GM12878 (cell line): ENCODE measurements around the gene KLF11. TPM values are rescaled to one million over a fixed set of nuclear protein-coding genes. Genes with fewer than 3 reads are reported as not detected.
"Not testable (repeated sequence)": the region's sequence is repeated elsewhere in the genome, so short reads cannot be mapped to it uniquely, and the experiment has no call there.

Experiments
- ATAC-seq: fragments of 200-7000 bp; cut with Tn5 transposase; 3 replicates; pipeline ENCODE4 v1.9.1; 2020; ENCODE audit warnings: mild to moderate bottlenecking, moderate library complexity
- BruUV-seq: library from RNA; stranded (reverse); fragments of 400-500 nt; replicated peaks from 2 replicates; lab custom pipeline; 2021; lab: Mats Ljungman, UMichigan
- CTCF ChIA-PET: fragments of 300-600 bp; sonication (Branson Sonifier 250); formaldehyde crosslinking; extraction: SDS; loops from one replicate; lab custom pipeline; 2021; ENCODE audit warnings: inconsistent platforms; lab: Yijun Ruan, JAX
- POLR2A ChIA-PET: fragments of 350-600 bp; formaldehyde crosslinking; extraction: SDS; loops from one replicate; lab custom pipeline; 2021; ENCODE audit warnings: inconsistent platforms; lab: Charles Lee
- RAD21 ChIA-PET: fragments of 300-600 bp; sonication (Branson Sonifier 250); formaldehyde crosslinking; loops from one replicate; lab custom pipeline; 2023; ENCODE audit warnings: antibody characterized with exemption; ENCODE audit not compliant: unreplicated experiment; lab: Charles Lee
- SMC1A ChIA-PET: fragments of 300-600 bp; sonication (Branson Sonifier 250); formaldehyde crosslinking; loops from one replicate; lab custom pipeline; 2023; ENCODE audit not compliant: unreplicated experiment, uncharacterized antibody; lab: Charles Lee
- DNase-seq: peaks from one replicate; pipeline ENCODE4 v3.0.0-alpha.2; 2011; ENCODE audit warnings: low read depth, low spot score
- FAIRE-seq: peaks from 3 replicates; lab custom pipeline; 2011; peaks lifted over from hg19 to GRCh38; lab: Jason Lieb, UNC
- H2AFZ ChIP-seq: 2 replicates; pipeline ENCODE4 v1.6.0; 2011; ENCODE audit warnings: low read depth, low read length, control low read depth; ENCODE audit not compliant: control insufficient read depth
- H3K27ac ChIP-seq: 2 replicates; pipeline ENCODE4 v1.5.1; 2011; ENCODE audit warnings: control low read depth; ENCODE audit not compliant: control insufficient read depth, insufficient read depth
- H3K27me3 ChIP-seq, 2 experiments: replicated peaks in 1 of 2; 2 replicates each; pipeline versions ENCODE4 v1.6.0 to v1.6.1; 2011; ENCODE audit warnings: low read length in 1 of 2; ENCODE audit not compliant: control insufficient read depth in 2 of 2, insufficient read depth in 2 of 2
- H3K36me3 ChIP-seq, 2 experiments: 2 replicates each; pipeline ENCODE4 v1.5.1; 2011; ENCODE audit warnings: low read length in 1 of 2; ENCODE audit not compliant: control insufficient read depth in 2 of 2, insufficient read depth in 2 of 2
- H3K4me1 ChIP-seq: 2 replicates; pipeline ENCODE4 v1.6.1; 2011; ENCODE audit warnings: mild to moderate bottlenecking, low read length, moderate library complexity, mixed read lengths; ENCODE audit not compliant: control insufficient read depth, insufficient read depth
- H3K4me2 ChIP-seq: 2 replicates; pipeline ENCODE4 v1.6.0; 2011; ENCODE audit warnings: control low read depth; ENCODE audit not compliant: control insufficient read depth, insufficient read depth
- H3K4me3 ChIP-seq: fragments of 200-600 bp; sonication (generic); 2 replicates; pipeline ENCODE4 v1.5.1; 2016
- H3K79me2 ChIP-seq: 2 replicates; pipeline ENCODE4 v1.6.0; 2011; ENCODE audit warnings: low read length; ENCODE audit not compliant: control insufficient read depth, insufficient read depth
- H3K9ac ChIP-seq: 2 replicates; pipeline ENCODE4 v1.8.0; 2011; ENCODE audit warnings: low read length, control low read depth, mixed read lengths; ENCODE audit not compliant: control insufficient read depth, insufficient read depth
- H3K9me3 ChIP-seq: replicated peaks from 3 replicates; pipeline ENCODE4 v1.5.1; 2011; ENCODE audit warnings: mild to moderate bottlenecking, low read length; ENCODE audit not compliant: control insufficient read depth, insufficient read depth
- H4K20me1 ChIP-seq: 2 replicates; pipeline ENCODE4 v1.6.0; 2011; ENCODE audit not compliant: control insufficient read depth, insufficient read depth
- TCF3 ChIP-seq: IDR thresholded peaks from 2 replicates; pipeline ENCODE4 v1.6.1; 2012; ENCODE audit warnings: low read depth, mild to moderate bottlenecking, low read length, borderline replicate concordance; ENCODE audit not compliant: insufficient read depth
- WGBS: methylation state at CpG from one replicate; pipeline ENCODE4 v1.1.6; 2016; ENCODE audit warnings: low lambda C conversion rate; ENCODE audit not compliant: insufficient replicate concordance, insufficient coverage; ENCODE audit errors: missing lambda C conversion rate; 5-methylcytosine and 5-hydroxymethylcytosine counted together
- in situ Hi-C: fragments of 300-500 bp; cut with MboI; formaldehyde crosslinking; loops from 9 replicates; pipeline ENCODE4 v1.14.3; 2018; ENCODE audit warnings: mixed read lengths
- intact Hi-C: fragments of 100-400 bp; cut with micrococcal nuclease; formaldehyde crosslinking; loops from one replicate; pipeline ENCODE4 v1.14.2; 2022; ENCODE audit not compliant: unreplicated experiment
- polyA plus RNA-seq, 11 experiments: library from polyadenylated mRNA; depleted of rRNA in 4 of 11; unstranded in 6 of 11; stranded (reverse) in 5 of 11; fragments of >200 nt; fragmentation: Nextera tagmentation in 4 of 11; fragmentation: Illumina TruSeq in 1 of 11; extraction: Ambion mirVana in 4 of 11; extraction: Trizol in 1 of 11; gene quantifications; 1 replicate in 1 of 11; 2 replicates in 10 of 11; pipeline versions ENCODE4 v1.2.1 to v1.2.3, GENCODE V29; 2011 to 2016; ENCODE audit warnings: inconsistent platforms in 2 of 11, missing spikeins in 2 of 11, low read depth in 1 of 11
- total RNA-seq, 4 experiments: library from RNA; depleted of rRNA in 3 of 4; stranded (reverse); fragments of >200 nt in 3 of 4; fragmentation: Illumina TruSeq in 1 of 4; extraction: Trizol in 1 of 4; gene quantifications; 2 replicates each; pipeline versions ENCODE4 v1.2.1 to v1.2.3, GENCODE V29; 2013 to 2021
- TF ChIP-seq, protein P1 (sequence below): IDR thresholded peaks from 2 replicates; pipeline ENCODE4 v1.6.1; 2011; ENCODE audit warnings: borderline replicate concordance, low read depth, mild to moderate bottlenecking, moderate library complexity, low read length; ENCODE audit not compliant: insufficient read depth, poor library complexity, severe bottlenecking

The KLF11 gene
- total and polyA plus RNA-seq, 10 of the 15 experiments (the other 5 are each of a cell fraction or from before 2014, with no cell fraction given), result 0.03 to 0.54 (median 0.14) TPM; not detected in 1

DNA sequence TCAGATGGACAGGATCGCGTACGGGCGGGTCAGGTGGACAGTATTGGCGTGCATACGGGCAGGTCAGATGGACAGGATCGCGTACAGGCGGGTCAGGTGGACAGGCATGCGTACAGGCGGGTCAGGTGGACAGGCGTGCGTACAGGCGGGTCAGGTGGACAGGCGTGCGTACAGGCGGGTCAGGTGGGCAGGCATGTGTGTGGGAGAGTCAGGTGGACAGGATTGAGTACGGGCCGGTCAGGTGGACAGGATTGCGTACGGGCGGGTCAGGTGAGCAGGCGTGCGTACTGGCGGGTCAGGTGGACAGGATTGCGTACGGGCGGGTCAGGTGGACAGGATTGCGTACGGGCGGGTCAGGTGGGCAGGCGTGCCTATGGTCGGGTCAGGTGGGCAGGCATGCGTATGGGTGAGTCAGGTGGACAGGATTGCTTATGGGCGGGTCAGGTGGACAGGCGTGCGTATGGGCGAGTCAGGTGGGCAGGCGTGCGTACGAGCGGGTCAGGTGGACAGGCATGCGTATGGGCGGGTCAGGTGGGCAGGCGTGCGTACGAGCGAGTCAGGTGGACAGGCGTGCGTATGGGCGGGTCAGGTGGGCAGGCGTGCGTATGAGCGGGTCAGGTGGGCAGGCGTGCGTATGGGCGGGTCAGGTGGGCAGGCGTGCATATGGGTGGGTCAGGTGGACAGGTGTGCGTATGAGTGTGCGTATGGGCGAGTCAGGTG, 31.6 kb upstream of the KLF11 start:
- intact Hi-C loops, H3K36me3 ChIP-seq, H3K79me2 ChIP-seq, H3K4me2 ChIP-seq, H3K9ac ChIP-seq, RAD21 ChIA-PET, ATAC-seq, H3K9me3 ChIP-seq, H4K20me1 ChIP-seq, H3K4me3 ChIP-seq, H3K27me3 ChIP-seq, H3K27ac ChIP-seq, in situ Hi-C loops, POLR2A ChIA-PET, SMC1A ChIA-PET, FAIRE-seq, BruUV-seq, CTCF ChIA-PET, H2AFZ ChIP-seq, DNase-seq, H3K4me1 ChIP-seq: not testable (repeated sequence)
- TF ChIP-seq, protein P1, sequence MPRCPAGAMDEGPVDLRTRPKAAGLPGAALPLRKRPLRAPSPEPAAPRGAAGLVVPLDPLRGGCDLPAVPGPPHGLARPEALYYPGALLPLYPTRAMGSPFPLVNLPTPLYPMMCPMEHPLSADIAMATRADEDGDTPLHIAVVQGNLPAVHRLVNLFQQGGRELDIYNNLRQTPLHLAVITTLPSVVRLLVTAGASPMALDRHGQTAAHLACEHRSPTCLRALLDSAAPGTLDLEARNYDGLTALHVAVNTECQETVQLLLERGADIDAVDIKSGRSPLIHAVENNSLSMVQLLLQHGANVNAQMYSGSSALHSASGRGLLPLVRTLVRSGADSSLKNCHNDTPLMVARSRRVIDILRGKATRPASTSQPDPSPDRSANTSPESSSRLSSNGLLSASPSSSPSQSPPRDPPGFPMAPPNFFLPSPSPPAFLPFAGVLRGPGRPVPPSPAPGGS, result peak; percentile 8
- 90% methylated on average over 49 of the region's 61 CpGs for WGBS

DNA sequence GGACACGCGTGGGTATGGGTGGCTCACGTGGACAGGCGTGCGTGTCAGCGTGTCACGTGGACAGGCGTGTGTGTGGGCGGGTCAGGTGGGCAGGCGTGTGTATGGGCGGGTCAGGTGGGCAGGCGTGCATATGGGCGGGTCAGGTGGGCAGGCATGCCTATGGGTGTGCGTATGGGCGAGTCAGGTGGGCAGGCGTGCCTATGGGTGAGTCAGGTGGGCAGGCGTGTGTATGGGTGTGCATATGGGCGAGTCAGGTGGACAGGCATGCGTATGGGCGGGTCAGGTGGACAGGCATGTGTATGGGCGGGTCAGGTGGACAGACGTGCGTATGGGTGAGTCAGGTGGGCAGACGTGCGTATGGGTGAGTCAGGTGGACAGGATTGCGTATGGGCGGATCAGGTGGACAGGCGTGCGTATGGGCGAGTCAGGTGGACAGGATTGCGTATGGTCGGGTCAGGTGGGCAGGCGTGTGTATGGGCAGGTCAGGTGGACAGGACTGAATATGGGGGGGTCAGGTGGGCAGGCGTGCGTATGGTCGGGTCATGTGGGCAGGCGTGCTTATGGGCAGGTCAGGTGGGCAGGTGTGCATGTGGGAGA, 30.9 kb upstream of the KLF11 start:
- 0 out of 2 replicates have a peak, but pooled peaks have one; percentile 12 for TF ChIP-seq TCF3
- H3K4me1 ChIP-seq, RAD21 ChIA-PET, H3K4me2 ChIP-seq, H3K36me3 ChIP-seq, H3K27me3 ChIP-seq, intact Hi-C loops, POLR2A ChIA-PET, H4K20me1 ChIP-seq, BruUV-seq, SMC1A ChIA-PET, CTCF ChIA-PET, H3K27ac ChIP-seq, ATAC-seq, H3K9ac ChIP-seq, FAIRE-seq, H3K79me2 ChIP-seq, H3K9me3 ChIP-seq, H3K4me3 ChIP-seq, H2AFZ ChIP-seq, in situ Hi-C loops, DNase-seq: not testable (repeated sequence)
- WGBS, result 88% methylated on average over 36 of the region's 37 CpGs
